NCI-H2107 treated with DMSO at 0.1 percent for 48 hours (cell line): ENCODE data around the gene TBC1D1.

Source experiments
- DNase-seq: peaks from one replicate; lab custom pipeline; 2025; ENCODE audit not compliant: unreplicated experiment; lab: John Stamatoyannopoulos, UW

TBC1D1 gene

GRCh38 chr4:38141808-38142500, 251.1 kb downstream of the TBC1D1 start:
- no peak for DNase-seq

- no peak for DNase-seq
Observed at GRCh38 chr4:38144031-38144430, 253.1 kb downstream of the TBC1D1 start.

GRCh38 chr4:38145033-38145678, 254.3 kb downstream of the TBC1D1 start:
- DNase-seq, result no peak

DNA sequence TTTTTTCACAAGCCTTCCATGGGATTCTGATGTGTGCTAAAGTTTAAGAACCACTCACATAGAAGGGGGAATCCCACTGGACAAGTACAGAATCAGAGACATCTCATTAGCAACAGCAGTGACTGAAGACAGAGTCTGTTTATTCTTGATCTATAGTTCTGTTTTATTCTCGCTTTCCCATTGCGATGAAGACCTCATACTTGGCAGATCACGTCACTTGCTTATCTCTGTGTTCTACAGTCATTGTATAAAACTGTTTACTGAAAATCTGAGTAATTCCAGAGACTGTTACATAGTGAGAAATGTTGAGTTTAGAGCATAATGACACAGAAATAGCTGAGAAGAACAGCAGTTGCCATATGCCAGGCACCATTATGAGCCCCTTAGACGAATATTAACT, 254.9 kb downstream of the TBC1D1 start:
- DNase-seq, result no peak

- DNase-seq, result no peak
Observed at GRCh38 chr4:38146383-38146782, 255.5 kb downstream of the TBC1D1 start.

- no peak for DNase-seq
Observed at GRCh38 chr4:38149472-38149996, 258.6 kb downstream of the TBC1D1 start.

- no peak for DNase-seq
Observed at GRCh38 chr4:38149997-38150671, 259.2 kb downstream of the TBC1D1 start.

GRCh38 chr4:38150766-38151165, 259.9 kb downstream of the TBC1D1 start:
- no peak for DNase-seq

DNA sequence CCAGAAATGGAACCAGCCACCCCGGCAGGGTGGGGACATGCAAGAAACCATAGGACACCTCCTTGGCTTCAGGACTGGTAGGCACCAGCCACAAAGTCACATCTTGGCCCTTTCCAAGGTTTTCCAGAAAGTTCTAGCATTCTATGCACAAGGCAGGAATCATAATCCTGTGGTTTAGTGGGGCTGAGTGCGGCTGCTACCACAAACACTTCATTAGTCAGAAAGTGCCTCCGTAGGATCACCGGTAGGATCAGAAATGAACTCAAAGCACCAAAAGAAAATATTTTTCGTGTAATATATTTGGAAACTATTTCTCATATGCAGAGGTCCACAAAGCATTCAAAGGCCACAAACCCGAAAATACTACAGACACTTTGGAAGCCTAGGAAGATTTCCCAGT, 261.0 kb downstream of the TBC1D1 start:
- no peak for DNase-seq

GRCh38 chr4:38152305-38152704, 261.4 kb downstream of the TBC1D1 start:
- DNase-seq, result no peak

DNA sequence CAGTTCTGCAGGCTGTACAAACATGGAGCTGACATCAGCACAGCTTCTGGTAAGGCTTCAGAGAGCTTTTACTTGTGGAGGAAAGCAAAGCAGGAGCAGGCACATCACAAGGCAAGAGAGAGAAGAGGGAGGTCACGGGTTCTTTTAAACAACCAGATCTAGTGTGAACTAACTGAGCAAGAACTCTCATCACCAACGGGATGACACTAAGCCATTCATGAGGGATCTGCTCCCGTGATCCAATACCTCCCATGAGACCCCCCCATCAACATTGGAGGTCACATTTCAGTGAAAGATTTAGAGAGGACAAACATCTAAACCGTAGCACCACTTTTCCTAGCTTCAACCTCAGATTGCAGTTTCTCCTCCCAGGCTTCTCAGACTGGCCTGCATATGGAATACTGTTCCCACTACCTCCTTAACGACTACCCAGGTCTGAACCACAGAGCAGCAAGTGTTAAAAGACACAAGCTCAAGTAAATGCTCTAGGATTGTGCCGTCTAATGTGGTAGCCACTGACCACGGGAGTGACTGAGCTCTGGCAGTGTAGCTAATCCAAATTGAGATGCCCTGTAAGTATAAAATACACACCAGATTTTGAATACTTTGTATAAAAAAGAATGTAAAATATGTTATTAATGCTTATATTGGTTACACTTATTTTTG, 262.0 kb downstream of the TBC1D1 start:
- DNase-seq, result no peak

DNA sequence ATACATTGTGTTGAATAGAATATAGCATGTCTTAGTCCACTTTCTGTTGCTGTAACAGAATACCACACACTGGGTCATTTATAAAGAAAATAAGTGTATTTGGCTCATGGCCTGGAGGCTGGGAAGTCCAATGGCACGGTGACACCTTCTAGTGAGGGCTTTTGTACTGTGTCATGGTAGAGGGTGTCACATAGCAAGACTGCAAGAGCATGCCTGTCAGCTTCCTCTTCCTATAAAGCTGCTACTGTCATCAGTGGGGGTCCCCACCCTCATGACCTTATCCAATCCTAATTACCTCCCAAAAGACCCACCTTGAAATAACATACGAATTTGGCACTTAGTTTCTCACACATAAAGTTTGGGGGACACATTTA, 262.5 kb downstream of the TBC1D1 start:
- no peak for DNase-seq

GRCh38 chr4:38154252-38154651, 263.4 kb downstream of the TBC1D1 start:
- DNase-seq, result peak; percentile 4

- no peak for DNase-seq
Observed at GRCh38 chr4:38154681-38155588, 264.1 kb downstream of the TBC1D1 start.

- no peak for DNase-seq
Observed at GRCh38 chr4:38155589-38156294, 264.9 kb downstream of the TBC1D1 start.

DNA sequence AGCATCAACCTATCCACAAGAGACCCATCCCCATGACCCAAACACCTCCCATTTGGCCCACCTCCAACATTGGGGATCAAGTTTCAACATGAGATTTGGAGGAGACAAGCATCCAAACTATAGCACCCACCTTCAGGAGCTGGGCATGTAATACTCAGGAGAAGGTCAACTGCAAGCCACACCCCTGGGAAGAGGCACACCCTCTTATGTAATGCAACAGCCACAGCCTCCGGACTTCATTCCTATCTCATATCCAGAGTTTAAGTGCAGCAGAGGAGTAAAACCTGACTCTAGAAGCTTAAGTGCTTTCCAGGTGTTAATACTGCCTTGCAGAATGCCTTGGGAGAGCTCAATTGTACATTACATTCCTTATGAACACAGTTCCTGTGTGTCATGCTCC, 266.7 kb downstream of the TBC1D1 start:
- no peak for DNase-seq

GRCh38 chr4:38160487-38161207, 269.8 kb downstream of the TBC1D1 start:
- peak; percentile 66 for DNase-seq

DNA sequence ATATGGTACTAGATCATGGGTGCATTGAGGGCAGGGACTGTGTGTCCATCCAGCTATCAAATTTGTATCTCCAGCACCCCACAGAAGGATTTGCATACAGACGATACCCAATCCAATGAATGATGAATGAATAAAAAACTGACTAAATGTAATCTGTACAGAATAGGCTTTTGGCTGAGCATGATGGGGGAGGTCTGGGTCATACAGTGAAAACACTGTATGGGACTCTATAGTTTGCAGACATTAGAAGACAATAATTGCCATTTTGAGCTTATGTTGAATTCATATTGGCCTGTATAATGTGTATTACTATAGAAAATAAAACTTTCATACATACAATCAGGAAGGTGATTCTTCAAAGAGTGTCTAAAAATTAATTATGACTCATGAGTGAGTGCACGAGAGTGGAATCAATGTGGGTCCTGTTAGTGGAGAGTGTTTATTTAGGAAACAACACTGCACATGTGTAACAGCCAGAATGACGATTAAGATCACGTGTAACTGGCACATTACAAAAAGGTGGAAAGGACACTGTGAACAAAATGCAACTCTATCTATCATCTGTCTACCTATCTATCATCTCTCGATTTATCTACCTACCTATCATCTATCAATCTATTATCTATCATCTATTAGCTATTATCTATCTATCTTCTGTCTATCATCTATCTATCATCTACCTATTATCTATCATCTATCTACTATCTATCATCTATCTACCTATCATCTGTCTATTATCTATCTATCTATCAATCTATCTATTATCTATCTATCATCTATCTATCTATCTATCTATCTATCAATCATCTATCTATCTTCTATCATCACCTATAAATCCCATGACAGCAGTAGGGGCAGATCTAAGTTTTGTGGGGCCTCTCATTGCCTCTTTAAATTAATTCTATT, 270.6 kb downstream of the TBC1D1 start:
- no peak for DNase-seq
